GM19463 (cell line): Measurements from ENCODE around the gene RNF112.
"Not testable (repeated sequence)": the region's sequence is repeated elsewhere in the genome, so short reads cannot be mapped to it uniquely, and the experiment has no call there.

ENCODE experiments used
- ATAC-seq: cut with Tn5 transposase; IDR thresholded peaks from one replicate; pipeline ENCODE4 v1.9.1; 2021; ENCODE audit warnings: mild to moderate bottlenecking, moderate library complexity; ENCODE audit not compliant: unreplicated experiment

RNF112 gene

GRCh38 chr17:19443148-19443547 lies 32.1 kb downstream of the RNF112 start:
- no peak for ATAC-seq

GRCh38 chr17:19445105-19445504 lies 34.1 kb downstream of the RNF112 start:
- no peak for ATAC-seq

GRCh38 chr17:19446577-19446976 lies 35.5 kb downstream of the RNF112 start:
- not testable (repeated sequence) for ATAC-seq

DNA sequence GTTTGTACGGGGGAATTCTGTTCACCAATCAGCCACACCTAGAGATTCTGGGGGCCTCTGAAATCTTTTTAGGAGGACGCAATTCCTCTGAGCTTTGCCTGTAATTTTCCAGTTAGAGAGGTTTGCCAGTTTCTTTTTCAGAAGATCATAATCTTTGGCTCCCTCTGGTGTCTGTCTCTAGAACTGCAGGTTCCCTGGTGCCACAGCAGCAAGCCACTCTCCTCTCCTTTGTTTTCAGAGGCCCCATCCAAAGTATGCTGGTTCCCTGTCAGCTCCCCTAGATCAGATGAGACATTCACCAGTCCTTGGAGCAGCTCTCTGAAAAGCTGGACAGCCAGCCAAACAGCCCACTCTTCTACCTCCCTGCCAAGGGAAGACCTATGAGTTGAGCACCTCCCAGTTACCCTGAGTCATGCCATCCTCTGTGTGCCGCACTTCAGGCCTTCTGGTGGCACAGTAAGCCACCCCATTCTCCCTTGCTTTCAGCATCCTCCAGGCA lies 36.1 kb downstream of the RNF112 start:
- ATAC-seq, result no peak

GRCh38 chr17:19448341-19449268 lies 37.6 kb downstream of the RNF112 start:
- no peak for ATAC-seq

DNA sequence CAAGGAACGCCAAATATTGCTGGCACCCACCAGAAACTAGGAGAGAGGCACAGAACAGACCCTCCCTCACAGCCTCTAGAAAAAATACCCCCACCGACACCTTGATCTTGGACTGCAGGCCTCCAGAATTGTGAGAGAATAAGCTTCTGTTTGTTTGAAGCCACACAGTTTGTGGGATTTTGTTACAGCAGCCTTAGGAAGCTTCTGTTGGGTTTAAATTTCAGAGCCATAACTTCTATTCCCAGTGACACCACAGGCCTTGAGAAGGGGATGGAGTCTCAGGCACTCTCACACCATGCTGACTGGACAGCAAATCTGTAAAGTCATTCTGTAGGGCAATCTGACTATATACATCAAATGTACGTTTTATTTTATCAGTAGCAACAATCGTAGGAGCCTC lies 38.6 kb downstream of the RNF112 start:
- no peak for ATAC-seq

DNA sequence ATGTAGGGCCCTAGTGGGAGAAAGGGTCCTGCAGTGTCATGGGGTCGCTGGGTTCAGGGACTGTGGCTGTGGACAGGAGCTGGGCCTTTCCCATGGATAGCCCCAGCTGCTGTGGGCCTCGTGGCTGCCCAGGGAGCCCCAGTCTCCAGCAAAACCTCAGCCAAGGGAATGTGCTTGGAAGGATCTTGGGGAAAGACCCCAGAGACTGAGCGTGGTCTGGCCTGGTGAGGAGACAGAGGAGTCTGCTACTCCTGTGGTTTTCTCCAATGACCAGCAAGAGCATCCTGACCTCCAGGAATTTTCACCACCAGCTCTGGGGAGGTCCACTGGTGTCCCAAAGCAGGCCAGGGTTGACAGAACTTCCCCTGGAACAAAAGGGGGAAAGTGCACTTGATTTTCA lies 42.3 kb downstream of the RNF112 start:
- no peak for ATAC-seq

DNA sequence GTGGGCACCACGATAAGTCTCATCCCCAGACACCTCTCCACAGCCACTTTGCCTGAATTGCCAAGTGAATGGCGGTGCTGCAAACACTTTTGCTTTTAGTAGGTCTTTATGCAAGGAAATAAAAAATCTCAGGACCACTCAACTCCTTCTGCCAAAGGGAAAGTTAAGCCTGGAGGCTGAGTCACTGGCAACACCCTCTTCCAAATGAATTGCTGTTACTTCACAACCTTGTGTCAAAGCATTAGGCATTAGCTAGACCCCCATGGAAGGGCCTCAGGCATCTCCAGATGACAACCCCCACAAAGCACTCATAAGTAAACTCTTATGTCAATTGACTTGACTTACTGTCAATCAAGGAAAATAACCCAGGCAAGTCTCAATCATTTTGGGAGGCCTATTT lies 43.0 kb downstream of the RNF112 start:
- ATAC-seq, result no peak

DNA sequence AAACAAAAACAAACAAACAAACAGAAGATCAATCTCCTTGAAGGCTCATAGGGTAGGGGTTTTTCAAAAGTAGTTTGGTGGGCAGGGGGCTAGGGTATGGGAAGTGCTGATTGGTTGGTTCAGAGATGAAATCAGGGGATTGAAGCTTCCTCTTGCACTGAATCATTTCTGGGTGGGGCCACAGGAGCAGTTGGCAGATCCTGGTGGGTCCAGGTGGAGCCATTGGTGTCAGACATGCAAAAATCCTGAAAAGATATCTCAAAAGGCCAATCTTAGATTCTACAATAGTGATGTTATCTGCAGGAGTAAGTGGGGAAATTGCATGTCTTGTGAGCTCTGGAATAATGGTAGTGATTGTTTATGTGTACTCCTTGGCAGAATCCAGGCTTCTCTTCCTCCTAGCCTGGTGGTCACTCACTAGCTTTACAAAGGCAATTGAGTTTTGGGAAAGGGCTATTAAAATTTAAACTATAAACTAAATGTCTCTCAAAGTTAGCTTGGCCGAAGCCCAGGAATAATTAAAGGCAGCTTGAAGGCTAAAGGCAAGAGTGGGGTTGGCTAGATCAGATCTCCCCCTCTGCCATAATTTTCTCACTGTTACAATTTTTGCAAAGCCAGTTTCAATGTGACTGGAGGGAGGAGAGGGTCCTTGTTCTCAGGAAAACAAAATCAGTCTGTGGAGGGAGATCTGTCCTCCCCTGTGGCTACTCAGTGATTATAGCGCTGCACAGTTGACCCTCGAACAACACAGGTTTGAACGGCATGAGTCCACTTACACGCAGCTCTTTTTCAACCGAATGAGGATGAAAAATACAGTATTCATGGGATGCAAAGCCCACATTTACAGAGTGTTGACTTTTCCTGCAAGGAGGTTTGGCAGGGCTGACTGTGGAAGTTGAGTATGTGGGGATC lies 45.2 kb downstream of the RNF112 start:
- no peak for ATAC-seq

- no peak for ATAC-seq
Measured at GRCh38 chr17:19457046-19457445, 46.0 kb downstream of the RNF112 start.

DNA sequence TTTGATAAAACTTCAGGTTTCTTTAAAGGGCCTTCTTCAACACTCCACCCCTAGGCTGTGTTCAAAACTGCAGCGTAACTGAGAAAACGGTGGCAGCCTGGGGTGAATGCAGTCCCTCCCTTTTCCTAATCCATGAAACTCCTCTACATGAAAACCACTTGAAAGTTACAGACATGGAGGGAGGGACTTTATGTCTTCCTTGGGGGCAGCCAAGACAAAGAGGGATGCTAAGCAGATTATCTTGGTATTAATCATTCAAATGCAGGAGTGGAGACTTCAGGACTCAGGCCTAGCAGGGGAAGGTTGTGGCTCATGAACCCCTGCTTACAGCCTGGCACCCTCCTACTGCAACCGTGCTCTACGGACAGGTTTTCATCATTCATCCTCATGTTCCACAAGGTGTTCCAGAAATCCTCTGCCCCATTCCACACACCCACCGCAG lies 46.8 kb downstream of the RNF112 start:
- no peak for ATAC-seq

GRCh38 chr17:19458481-19458880 lies 47.4 kb downstream of the RNF112 start:
- not testable (repeated sequence) for ATAC-seq

DNA sequence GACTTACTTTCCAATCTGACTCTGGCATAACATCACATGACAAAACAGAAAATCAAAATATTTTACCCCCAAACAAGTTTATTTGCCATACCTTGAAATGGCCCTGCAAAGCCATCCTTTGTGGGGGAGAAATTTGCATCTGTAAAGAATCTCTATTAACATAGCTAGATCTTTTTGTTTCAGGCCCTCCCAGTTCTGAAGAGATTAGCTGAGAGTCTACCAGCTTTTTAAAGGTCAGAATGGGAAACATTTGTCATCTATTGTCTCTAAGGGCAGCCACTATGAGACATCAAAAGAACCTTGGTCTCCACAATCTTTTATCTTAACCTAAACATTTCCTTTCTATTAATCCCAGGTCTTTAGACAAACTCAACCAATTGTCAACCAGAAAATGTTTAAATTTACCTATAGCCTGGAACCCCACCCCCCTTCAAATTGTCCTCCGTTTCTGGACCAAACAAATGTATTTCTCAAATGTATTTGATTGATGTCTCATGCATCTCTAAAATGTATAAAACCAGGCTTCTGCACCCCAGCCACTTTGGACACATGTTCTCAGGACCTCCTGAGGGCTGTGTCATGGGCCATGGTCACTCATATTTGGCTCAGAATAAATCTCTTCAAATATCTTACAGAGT lies 48.1 kb downstream of the RNF112 start:
- not testable (repeated sequence) for ATAC-seq

DNA sequence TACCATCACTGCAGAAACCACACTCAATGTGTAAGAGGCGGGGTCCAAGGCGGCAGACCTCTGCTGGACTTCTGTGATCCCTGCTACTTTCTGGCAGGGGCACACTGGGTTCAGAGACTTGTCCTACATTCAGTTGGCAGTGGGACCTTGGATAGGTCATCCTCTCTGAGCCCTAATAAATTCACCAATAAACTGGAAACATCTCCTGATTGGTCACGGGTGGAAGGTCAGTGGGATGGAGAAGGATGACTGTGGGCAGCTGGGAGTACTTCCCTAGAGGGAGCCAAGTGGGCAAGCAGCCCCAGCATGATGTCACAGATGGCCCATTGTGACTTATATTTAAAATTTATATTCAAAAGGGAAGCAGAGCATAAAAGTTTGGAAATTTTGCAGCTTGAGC lies 49.7 kb downstream of the RNF112 start:
- no peak for ATAC-seq

DNA sequence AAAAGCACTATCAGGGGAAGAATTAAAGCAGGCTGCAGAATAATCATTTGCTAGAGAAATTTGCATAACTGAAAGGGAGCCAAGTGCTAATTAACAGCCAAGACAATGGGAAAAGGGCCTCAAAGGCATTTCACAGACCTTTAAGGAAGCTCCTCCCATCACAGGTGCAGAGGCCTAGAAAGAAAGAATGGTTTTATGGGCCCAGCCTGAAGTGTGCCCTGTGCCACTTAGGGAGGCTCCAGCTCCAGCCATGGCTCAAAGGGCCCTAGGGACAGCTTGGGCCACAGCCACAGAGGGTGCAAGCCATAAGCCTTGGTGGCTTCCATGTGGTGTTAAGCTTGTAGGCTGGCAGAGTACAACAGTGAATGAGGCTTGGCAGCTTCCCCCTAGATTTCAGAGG lies 50.1 kb downstream of the RNF112 start:
- ATAC-seq, result no peak

DNA sequence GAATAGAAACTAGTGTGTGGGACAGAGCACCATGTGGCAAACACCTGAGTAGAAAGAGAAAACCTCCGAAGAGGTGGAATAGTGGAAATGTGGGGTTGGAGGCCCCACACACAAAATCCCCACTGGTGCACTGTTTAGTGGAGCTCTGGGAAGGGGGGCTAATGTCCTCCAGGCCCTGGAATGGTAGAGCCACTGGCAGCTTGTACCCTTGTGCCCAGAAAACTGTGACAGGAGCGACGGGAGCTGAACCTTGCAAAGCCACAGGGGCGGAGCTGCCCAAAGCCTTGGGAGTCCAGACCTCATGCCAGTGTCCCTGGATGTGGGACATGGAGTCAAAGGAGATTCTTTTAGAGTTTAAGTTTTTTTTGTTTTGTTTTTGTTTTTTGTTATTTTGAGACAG lies 50.6 kb downstream of the RNF112 start:
- no peak for ATAC-seq

DNA sequence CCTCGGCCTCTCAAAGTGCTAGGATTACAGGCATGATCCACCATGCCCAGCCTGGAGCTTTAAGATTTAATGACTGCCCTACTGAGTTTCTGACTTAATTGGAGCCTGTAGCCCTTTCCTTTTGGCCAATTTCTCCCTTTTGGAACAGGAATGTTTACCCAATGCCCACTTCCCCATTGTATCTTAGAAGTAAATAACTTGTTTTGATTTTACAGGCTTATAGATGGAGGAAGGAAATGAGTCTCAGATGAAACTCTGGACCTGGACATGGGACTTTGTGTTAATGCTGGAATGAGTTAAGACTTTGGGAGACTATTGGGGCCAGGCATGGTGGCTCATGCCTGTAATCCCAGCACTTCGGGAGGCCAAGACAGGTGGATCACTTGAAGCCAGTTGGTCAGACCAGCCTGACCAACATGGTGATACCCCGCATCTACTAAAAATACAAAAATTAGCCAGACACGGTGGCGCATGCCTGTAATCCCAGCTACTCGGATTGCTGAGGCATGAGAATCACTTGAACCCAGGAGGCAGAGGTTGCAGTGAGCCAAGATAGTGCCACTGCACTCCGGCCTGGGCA lies 51.5 kb downstream of the RNF112 start:
- not testable (repeated sequence) for ATAC-seq

DNA sequence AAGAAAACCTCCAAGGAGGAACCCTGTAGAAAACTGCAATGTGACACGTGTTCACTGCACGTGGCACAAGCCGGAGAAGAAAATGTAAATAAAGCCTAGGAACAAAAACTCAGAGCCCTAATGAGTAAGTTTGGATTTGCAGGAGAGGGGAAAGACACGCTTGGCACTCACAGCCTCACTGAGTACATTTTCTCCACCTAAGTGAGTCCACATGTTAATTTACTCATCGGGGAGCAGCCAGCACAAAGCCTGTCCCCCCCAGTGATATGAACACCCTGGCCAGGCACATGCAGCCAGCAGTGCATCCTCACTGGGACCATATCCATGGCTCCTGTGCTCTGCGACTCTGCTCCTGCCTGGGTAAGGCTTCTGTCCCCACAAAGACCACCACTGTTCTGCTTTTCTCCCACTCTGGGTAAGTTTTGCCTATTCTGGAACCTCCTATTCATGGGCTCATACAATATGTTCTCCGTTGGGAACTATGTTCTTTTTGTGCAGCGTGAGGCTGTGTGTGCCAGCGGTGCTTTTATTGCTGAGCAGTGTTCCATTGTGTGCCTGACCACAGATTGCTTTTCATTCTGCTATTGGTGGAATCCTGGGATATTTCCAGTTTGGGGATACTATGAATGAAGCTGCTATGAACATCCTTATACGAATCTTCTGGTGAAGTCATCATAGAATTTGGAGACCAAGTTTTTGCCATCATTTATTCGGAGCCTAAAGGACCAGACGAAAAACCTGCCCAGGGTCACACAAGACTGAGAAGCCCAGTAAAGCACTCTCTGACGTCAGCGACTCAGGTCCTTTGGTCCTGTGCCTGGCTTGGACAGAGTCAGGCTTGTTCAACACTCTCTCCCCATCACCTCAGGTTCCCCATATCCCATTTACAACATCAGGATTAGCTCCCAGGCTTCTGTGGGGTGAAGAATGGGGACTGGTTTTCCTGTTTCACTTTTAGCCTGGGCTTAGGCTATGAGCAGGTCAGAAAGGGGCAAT lies 53.3 kb downstream of the RNF112 start:
- no peak for ATAC-seq
